Measurements from ENCODE around the gene MGAT4A. TPM values are rescaled to one million over a fixed set of nuclear protein-coding genes. Genes with fewer than 3 reads are reported as not detected.

Gene MGAT4A
- total RNA-seq, 2 experiments from 2014 or later = 10.1 to 15.4 TPM

DNA sequence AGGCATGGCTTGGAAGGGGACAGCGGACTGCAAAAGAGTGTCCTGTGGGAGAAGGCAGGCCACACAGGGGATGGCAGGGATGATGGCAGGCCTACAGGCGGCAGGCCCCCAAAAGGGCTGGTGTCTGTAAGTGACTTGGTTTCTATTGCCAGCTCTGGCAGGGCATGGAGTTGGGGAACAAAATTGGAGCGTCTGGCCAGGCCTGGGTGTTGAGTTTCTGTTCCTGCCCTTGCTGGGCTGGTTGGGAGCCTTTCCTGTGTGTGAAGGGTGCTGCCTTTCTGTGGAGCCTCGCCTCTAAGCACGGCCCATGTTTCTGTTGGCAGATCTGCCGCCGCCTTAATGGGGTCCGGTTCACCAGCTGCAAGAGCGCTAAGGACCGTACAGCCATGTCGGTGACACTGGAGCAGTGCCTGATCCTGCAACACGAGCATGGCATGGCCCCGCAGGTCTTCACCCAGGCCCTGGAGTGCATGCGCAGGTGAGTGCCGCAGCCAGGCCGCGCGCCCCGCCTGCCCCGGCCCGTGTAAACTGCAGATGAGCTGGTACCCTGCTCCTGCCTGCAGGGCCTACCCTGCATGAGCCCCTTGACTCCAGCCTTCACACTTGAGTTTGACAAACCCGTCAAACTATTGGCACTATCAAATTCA, 154.1 kb downstream of the MGAT4A start:
- POLR2A ChIA-PET = no interaction called here
- Histone ChIP-seq H3K4me3 (ENCODE audit: low read depth, low read length, poor library complexity, severe bottlenecking) (no peak overlapping the region), H3K79me2 (ENCODE audit: insufficient read depth, low read depth, low read length) (no peaks in the 10 kb centered on the region), H3K4me2 (ENCODE audit: low read length) (no peak overlapping the region), H3K36me3 (ENCODE audit: insufficient read depth, low read length) (no peaks in the 10 kb centered on the region), H4K20me1 (ENCODE audit: insufficient read depth, low read length) (no peaks in the 10 kb centered on the region), H2AFZ (ENCODE audit: low read length) (no peak overlapping the region), H3K9me2 (ENCODE audit: insufficient read depth, low read length) (no peaks in the 10 kb centered on the region), H3K4me1 (ENCODE audit: insufficient read depth, low read length, poor library complexity, severe bottlenecking) (peaks cover 9% of the 10 kb centered on the region), H3K9me3 (ENCODE audit: low read length) (no peaks in the 10 kb centered on the region), H3K27ac (ENCODE audit: low read depth, low read length, poor library complexity, severe bottlenecking) (no peak overlapping the region)
- CTCF ChIA-PET (ENCODE audit: unreplicated experiment) = no interaction called here
- DNase-seq (ENCODE audit: low spot score) = no peak
- TF ChIP-seq EZH2phosphoT487 (IDR thresholded peaks at IDR 0.05; ENCODE audit: borderline replicate concordance, low read depth, low read length) = no peak
- no peak for TF ChIP-seq CTCF (conservative IDR thresholded peaks at IDR 0.05; ENCODE audit: low read length)
- intact Hi-C loops (cut with micrococcal nuclease; ENCODE audit: unreplicated experiment) = no loop called here
- BruUV-seq (replicated peaks) = no TSS peak

GRCh38 chr2:98573426-98573825, 157.5 kb downstream of the MGAT4A start:
- BruUV-seq (replicated peaks) = no TSS peak

More at GRCh38 chr2:98573426-98573825, 157.5 kb downstream of the MGAT4A start:
- Histone ChIP-seq H3K4me1 (ENCODE audit: insufficient read depth, low read length, poor library complexity, severe bottlenecking) (no peaks in the 10 kb centered on the region), H3K4me2 (ENCODE audit: low read length) (no peak overlapping the region), H2AFZ (ENCODE audit: low read length) (no peak overlapping the region), H3K27ac (ENCODE audit: low read depth, low read length, poor library complexity, severe bottlenecking) (no peak overlapping the region), H3K36me3 (ENCODE audit: insufficient read depth, low read length) (no peaks in the 10 kb centered on the region), H4K20me1 (ENCODE audit: insufficient read depth, low read length) (no peaks in the 10 kb centered on the region), H3K9me2 (ENCODE audit: insufficient read depth, low read length) (no peaks in the 10 kb centered on the region), H3K9me3 (ENCODE audit: low read length) (no peaks in the 10 kb centered on the region), H3K4me3 (ENCODE audit: low read depth, low read length, poor library complexity, severe bottlenecking) (no peak overlapping the region), H3K79me2 (ENCODE audit: insufficient read depth, low read depth, low read length) (no peaks in the 10 kb centered on the region)
- TF ChIP-seq EZH2phosphoT487 (IDR thresholded peaks at IDR 0.05; ENCODE audit: borderline replicate concordance, low read depth, low read length) (no peak), CTCF (conservative IDR thresholded peaks at IDR 0.05; ENCODE audit: low read length) (no peak)
- intact Hi-C loops (cut with micrococcal nuclease; ENCODE audit: unreplicated experiment) = no loop called here
- ChIA-PET POLR2A (no interaction called here), CTCF (ENCODE audit: unreplicated experiment) (no interaction called here)
- no peak for DNase-seq (ENCODE audit: low spot score)

Measured in OCI-LY7 (cell line).